Astrocyte (in vitro differentiated cells and primary cell): ENCODE measurements around the gene OR4D9. TPM values are rescaled to one million over a fixed set of nuclear protein-coding genes. Genes with fewer than 3 reads are reported as not detected.
A peak's percentile ranks its signal among the peaks of the same experiment; 100 is the strongest.

Source experiments
- DNase-seq: peaks from one replicate; pipeline ENCODE4 v3.0.0-alpha.2; 2010; ENCODE audit warnings: low read depth
- FAIRE-seq: peaks from 2 replicates; lab custom pipeline; 2011; peaks lifted over from hg19 to GRCh38; lab: Jason Lieb, UNC
- H2AFZ ChIP-seq: 2 replicates; pipeline ENCODE4 v1.6.0; 2012; ENCODE audit warnings: low read depth, low read length, inconsistent platforms
- H3K27ac ChIP-seq: 2 replicates; pipeline ENCODE4 v1.5.1; 2011; ENCODE audit warnings: low read depth, low read length, inconsistent platforms
- H3K27me3 ChIP-seq: 2 replicates; pipeline ENCODE4 v1.6.0; 2011; ENCODE audit warnings: low read length, inconsistent platforms; ENCODE audit not compliant: insufficient read depth
- H3K36me3 ChIP-seq: 2 replicates; pipeline ENCODE4 v1.5.1; 2011; ENCODE audit warnings: low read length, inconsistent platforms; ENCODE audit not compliant: insufficient read depth
- H3K4me1 ChIP-seq: 2 replicates; pipeline ENCODE4 v1.5.1; 2011; ENCODE audit warnings: low read length, inconsistent platforms; ENCODE audit not compliant: insufficient read depth
- H3K4me2 ChIP-seq: 2 replicates; pipeline ENCODE4 v1.6.0; 2012; ENCODE audit warnings: low read length, inconsistent platforms
- H3K4me3 ChIP-seq: 2 replicates; pipeline ENCODE4 v1.5.1; 2011; ENCODE audit warnings: low read depth, mild to moderate bottlenecking, low read length, inconsistent platforms; ENCODE audit not compliant: insufficient read depth
- H3K79me2 ChIP-seq: 2 replicates; pipeline ENCODE4 v1.6.0; 2012; ENCODE audit warnings: mild to moderate bottlenecking, low read length, inconsistent platforms; ENCODE audit not compliant: insufficient read depth
- H3K9ac ChIP-seq: 2 replicates; pipeline ENCODE4 v1.6.0; 2012; ENCODE audit warnings: mild to moderate bottlenecking, low read length, inconsistent platforms
- H3K9me3 ChIP-seq: 2 replicates; pipeline ENCODE4 v1.5.1; 2012; ENCODE audit warnings: low read depth, mild to moderate bottlenecking, low read length, inconsistent platforms; ENCODE audit not compliant: insufficient read depth
- H4K20me1 ChIP-seq: 2 replicates; pipeline ENCODE4 v1.6.0; 2012; ENCODE audit warnings: low read length, inconsistent platforms; ENCODE audit not compliant: insufficient read depth
- H3K27ac Mint-ChIP-seq: one replicate; pipeline ENCODE4 v1.8.0; 2021; ENCODE audit warnings: mild to moderate bottlenecking, mixed read lengths; ENCODE audit not compliant: unreplicated experiment
- H3K27me3 Mint-ChIP-seq: one replicate; pipeline ENCODE4 v1.8.0; 2021; ENCODE audit warnings: low read depth, mixed read lengths; ENCODE audit not compliant: unreplicated experiment
- H3K36me3 Mint-ChIP-seq: one replicate; pipeline ENCODE4 v1.8.0; 2021; ENCODE audit warnings: low read depth, mixed read lengths; ENCODE audit not compliant: unreplicated experiment
- H3K4me1 Mint-ChIP-seq: one replicate; pipeline ENCODE4 v1.8.0; 2021; ENCODE audit warnings: low read depth, mixed read lengths; ENCODE audit not compliant: unreplicated experiment
- H3K4me3 Mint-ChIP-seq: one replicate; pipeline ENCODE4 v1.8.0; 2021; ENCODE audit warnings: mild to moderate bottlenecking, moderate library complexity, mixed read lengths; ENCODE audit not compliant: unreplicated experiment
- H3K9me3 Mint-ChIP-seq: one replicate; pipeline ENCODE4 v1.8.0; 2021; ENCODE audit warnings: mild to moderate bottlenecking, mixed read lengths; ENCODE audit not compliant: unreplicated experiment
- CTCF ChIP-seq: IDR thresholded peaks from 2 replicates; pipeline ENCODE4 v1.5.1; 2011; ENCODE audit warnings: low read depth, mild to moderate bottlenecking, inconsistent platforms, low read length, moderate library complexity; ENCODE audit not compliant: insufficient read depth
- EZH2 ChIP-seq: IDR thresholded peaks from 2 replicates; pipeline ENCODE4 v1.6.1; 2012; ENCODE audit warnings: mild to moderate bottlenecking, low read length, inconsistent platforms; ENCODE audit not compliant: insufficient read depth
- total RNA-seq: library from RNA; stranded (reverse); gene quantifications from 2 replicates; pipeline ENCODE4 v1.2.1, GENCODE V29; 2021

OR4D9 gene
- total RNA-seq, 1 donor from 2014 or later, result not detected

- no peaks in the 10 kb centered on the region for H3K36me3 ChIP-seq
- no peaks in the 10 kb centered on the region for H3K36me3 Mint-ChIP-seq
- no peaks in the 10 kb centered on the region for H3K27me3 ChIP-seq
- no peaks in the 10 kb centered on the region for H4K20me1 ChIP-seq
- TF ChIP-seq EZH2, result no peak
- TF ChIP-seq CTCF, result no peak
- peaks cover 19% of the 10 kb centered on the region for H3K4me1 ChIP-seq
- DNase-seq, result no peak
- peaks cover 2% of the 10 kb centered on the region for H3K9me3 Mint-ChIP-seq
- H2AFZ ChIP-seq, result no peak overlapping the region
- no peaks in the 10 kb centered on the region for H3K9me3 ChIP-seq
- H3K4me2 ChIP-seq, result no peak overlapping the region
- no peak overlapping the region for H3K9ac ChIP-seq
- no peak overlapping the region for H3K4me3 Mint-ChIP-seq
- no peak overlapping the region for H3K4me3 ChIP-seq
- no peak overlapping the region for H3K27ac ChIP-seq
- no peak overlapping the region for H3K27ac Mint-ChIP-seq
- H3K27me3 Mint-ChIP-seq, result no peaks in the 10 kb centered on the region
- no peaks in the 10 kb centered on the region for H3K4me1 Mint-ChIP-seq
- no peaks in the 10 kb centered on the region for H3K79me2 ChIP-seq
- FAIRE-seq, result no peak
Measured at GRCh38 chr11:59548309-59548656, 36.9 kb downstream of the OR4D9 start.

- H3K4me1 Mint-ChIP-seq, result no peaks in the 10 kb centered on the region
- H3K4me1 ChIP-seq, result peaks cover 12% of the 10 kb centered on the region
- H3K36me3 ChIP-seq, result no peaks in the 10 kb centered on the region
- peaks cover 2% of the 10 kb centered on the region for H3K9me3 Mint-ChIP-seq
- H3K27ac ChIP-seq, result peak overlapping the region; percentile 64
- peak overlapping the region; percentile 68 for H3K9ac ChIP-seq
- no peaks in the 10 kb centered on the region for H4K20me1 ChIP-seq
- peak overlapping the region; percentile 92 for H3K27ac Mint-ChIP-seq
- H3K36me3 Mint-ChIP-seq, result no peaks in the 10 kb centered on the region
- H2AFZ ChIP-seq, result no peak overlapping the region
- no peaks in the 10 kb centered on the region for H3K27me3 ChIP-seq
- peak overlapping the region; percentile 82 for H3K4me3 Mint-ChIP-seq
- H3K9me3 ChIP-seq, result no peaks in the 10 kb centered on the region
- TF ChIP-seq CTCF (peak; percentile 24), EZH2 (no peak)
- H3K4me3 ChIP-seq, result peak overlapping the region; percentile 67
- peak overlapping the region; percentile 79 for H3K4me2 ChIP-seq
- FAIRE-seq (no peak), DNase-seq (peak; percentile 94)
- H3K79me2 ChIP-seq, result no peaks in the 10 kb centered on the region
- H3K27me3 Mint-ChIP-seq, result no peaks in the 10 kb centered on the region
Measured at GRCh38 chr11:59550368-59550841, 39.1 kb downstream of the OR4D9 start.

GRCh38 chr11:59550842-59551658 lies 39.7 kb downstream of the OR4D9 start:
- Histone ChIP-seq H3K9me3 (no peaks in the 10 kb centered on the region), H2AFZ (peak overlapping the region; percentile 8), H3K36me3 (no peaks in the 10 kb centered on the region), H3K4me3 (peak overlapping the region; percentile 67), H4K20me1 (no peaks in the 10 kb centered on the region), H3K27me3 (no peaks in the 10 kb centered on the region), H3K4me1 (peaks cover 9% of the 10 kb centered on the region), H3K9ac (peak overlapping the region; percentile 68), H3K79me2 (no peaks in the 10 kb centered on the region), H3K27ac (peak overlapping the region; percentile 64), H3K4me2 (peak overlapping the region; percentile 79)
- no peak for FAIRE-seq
- Mint-ChIP-seq H3K4me1 (no peaks in the 10 kb centered on the region), H3K36me3 (no peaks in the 10 kb centered on the region), H3K27me3 (no peaks in the 10 kb centered on the region), H3K9me3 (no peaks in the 10 kb centered on the region), H3K4me3 (peak overlapping the region; percentile 82), H3K27ac (peak overlapping the region; percentile 92)
- TF ChIP-seq CTCF, result no peak
- TF ChIP-seq EZH2, result no peak
- DNase-seq, result peak; percentile 82
